Lower leg skin (tissue), 3 donors: ENCODE data around the gene CLEC4F.

Experiments used
- CTCF ChIP-seq, 3 donors: fragments of 450-650 bp; IDR thresholded peaks; one replicate each; pipeline ENCODE4 v1.5.1; 2016; ENCODE audit warnings: antibody characterized with exemption in 3 of 3, mild to moderate bottlenecking in 3 of 3, moderate library complexity in 2 of 3
- POLR2A ChIP-seq, 2 donors: fragments of 450-650 bp; IDR thresholded peaks; one replicate each; pipeline ENCODE4 v1.6.1; 2016 to 2017; ENCODE audit warnings: antibody characterized with exemption in 2 of 2, mild to moderate bottlenecking in 1 of 2, moderate library complexity in 1 of 2

GRCh38 chr2:70806620-70807019, 13.8 kb downstream of the CLEC4F start:
- TF ChIP-seq POLR2A (IDR thresholded peaks at IDR 0.05) (no peak), CTCF (IDR thresholded peaks at IDR 0.05) (no peak)
